Stimulated activated naive CD8-positive, alpha-beta T cell treated with anti-CD3 and anti-CD28 coated beads, Interleukin-15, amount 100 ng/mL, for 72 hours (primary cell): ENCODE data around the gene C10orf67.

Experiments used
- ATAC-seq: fragments of 150-1000 bp; cut with Tn5 transposase; 2 replicates; pipeline ENCODE4 v1.10.0; 2021; ENCODE audit warnings: mild to moderate bottlenecking, moderate library complexity
- DNase-seq, 2 donors: peaks; one replicate each; pipeline ENCODE4 v3.0.0; 2021 to 2022
- H3K27ac Mint-ChIP-seq, 2 donors: one replicate each; pipeline ENCODE4 v1.8.0; 2022; ENCODE audit warnings: mild to moderate bottlenecking in 2 of 2, mixed read lengths in 2 of 2, moderate library complexity in 2 of 2
- H3K27me3 Mint-ChIP-seq: one replicate; pipeline ENCODE4 v1.8.0; 2022; ENCODE audit warnings: mixed read lengths
- H3K4me1 Mint-ChIP-seq: one replicate; pipeline ENCODE4 v1.8.0; 2022; ENCODE audit warnings: mild to moderate bottlenecking, mixed read lengths
- H3K4me3 Mint-ChIP-seq, 2 donors: one replicate each; pipeline ENCODE4 v1.8.0; 2022; ENCODE audit warnings: mild to moderate bottlenecking in 2 of 2, mixed read lengths in 2 of 2, moderate library complexity in 1 of 2
- H3K9me3 Mint-ChIP-seq, 2 donors: one replicate each; pipeline ENCODE4 v1.8.0; 2022; ENCODE audit warnings: mixed read lengths in 2 of 2

C10orf67 gene

DNA sequence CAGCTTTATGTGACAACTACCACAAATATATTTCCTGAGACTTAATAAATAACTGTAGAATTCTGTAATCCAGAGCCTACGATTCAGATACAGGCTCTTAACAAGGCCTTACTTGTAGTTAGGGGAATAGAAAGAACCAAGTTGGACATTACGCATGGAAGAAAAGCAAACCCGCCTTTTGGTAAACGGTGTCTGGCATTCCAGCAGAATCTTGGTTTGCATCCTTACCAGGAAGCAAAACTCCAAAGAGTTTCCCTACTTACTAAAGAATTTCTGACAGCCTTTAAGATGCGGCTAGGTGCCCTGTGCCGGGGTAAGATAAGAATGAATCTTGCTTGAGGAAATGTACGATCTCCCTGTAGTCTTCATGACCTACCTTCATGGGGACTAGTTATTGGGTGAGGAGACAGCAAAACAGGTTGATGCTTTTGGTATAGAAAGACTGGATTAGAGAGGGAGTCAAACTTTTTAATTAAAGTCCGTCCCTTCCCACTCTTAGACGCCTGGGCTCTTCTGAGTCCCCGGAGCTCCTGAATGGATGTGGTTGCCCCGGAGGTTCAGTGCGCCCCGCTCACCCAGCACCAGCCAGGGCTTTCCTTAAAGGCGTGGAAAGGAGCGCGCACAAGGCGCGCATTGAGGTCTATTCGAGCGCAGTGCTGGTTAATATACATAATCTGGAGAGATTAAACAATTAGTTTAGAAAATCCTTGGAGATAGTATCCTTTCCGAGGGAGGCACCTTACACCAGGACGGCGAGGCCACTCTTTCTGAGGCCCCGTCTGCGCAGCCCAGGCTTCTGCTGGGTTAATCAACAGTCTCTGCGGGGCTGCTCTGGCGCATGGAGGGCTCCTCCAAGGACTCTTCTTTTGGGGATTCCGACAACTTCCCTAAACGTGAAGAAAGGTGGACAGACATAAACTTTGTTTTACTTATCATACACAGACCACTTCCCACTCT is 140.9 kb downstream of the C10orf67 start:
- H3K4me3 Mint-ChIP-seq, result no peak overlapping the region
- H3K27me3 Mint-ChIP-seq, result peaks cover 66% of the 10 kb centered on the region
- no peaks in the 10 kb centered on the region for H3K9me3 Mint-ChIP-seq
- ATAC-seq (no peak), DNase-seq (no peak)
- H3K4me1 Mint-ChIP-seq, result peaks cover 7% of the 10 kb centered on the region
- no peak overlapping the region for H3K27ac Mint-ChIP-seq

DNA sequence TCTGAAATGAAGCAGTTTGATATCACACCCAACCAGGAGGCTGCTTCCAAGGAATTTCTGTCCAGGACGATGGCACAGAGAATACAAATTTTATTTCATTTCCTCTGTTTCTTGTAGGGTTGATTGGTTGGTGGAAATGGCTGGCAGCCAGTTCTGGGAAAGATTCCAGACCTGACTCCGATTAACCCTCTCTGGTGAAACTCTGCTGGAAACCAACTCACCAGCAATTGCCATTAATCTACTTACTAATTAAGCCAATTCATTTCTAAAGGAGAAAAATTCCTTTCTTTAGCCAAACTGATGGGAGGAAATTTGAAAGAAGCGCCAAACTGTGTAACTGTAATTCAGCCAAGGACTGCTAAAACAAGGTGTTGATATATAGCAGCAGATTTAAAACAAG is 141.8 kb downstream of the C10orf67 start:
- peaks cover 7% of the 10 kb centered on the region for H3K4me1 Mint-ChIP-seq
- no peak overlapping the region for H3K27ac Mint-ChIP-seq
- DNase-seq (no peak), ATAC-seq (no peak)
- H3K9me3 Mint-ChIP-seq, result no peaks in the 10 kb centered on the region
- peaks cover 73% of the 10 kb centered on the region for H3K27me3 Mint-ChIP-seq
- H3K4me3 Mint-ChIP-seq, result no peak overlapping the region

- no peak overlapping the region for H3K4me3 Mint-ChIP-seq
- ATAC-seq (no peak), DNase-seq (no peak)
- peaks cover 7% of the 10 kb centered on the region for H3K4me1 Mint-ChIP-seq
- H3K27ac Mint-ChIP-seq, result no peak overlapping the region
- peaks cover 82% of the 10 kb centered on the region for H3K27me3 Mint-ChIP-seq
- no peaks in the 10 kb centered on the region for H3K9me3 Mint-ChIP-seq
These were observed 142.8 kb downstream of the C10orf67 start for GRCh38 chr10:23201837-23202236.

DNA sequence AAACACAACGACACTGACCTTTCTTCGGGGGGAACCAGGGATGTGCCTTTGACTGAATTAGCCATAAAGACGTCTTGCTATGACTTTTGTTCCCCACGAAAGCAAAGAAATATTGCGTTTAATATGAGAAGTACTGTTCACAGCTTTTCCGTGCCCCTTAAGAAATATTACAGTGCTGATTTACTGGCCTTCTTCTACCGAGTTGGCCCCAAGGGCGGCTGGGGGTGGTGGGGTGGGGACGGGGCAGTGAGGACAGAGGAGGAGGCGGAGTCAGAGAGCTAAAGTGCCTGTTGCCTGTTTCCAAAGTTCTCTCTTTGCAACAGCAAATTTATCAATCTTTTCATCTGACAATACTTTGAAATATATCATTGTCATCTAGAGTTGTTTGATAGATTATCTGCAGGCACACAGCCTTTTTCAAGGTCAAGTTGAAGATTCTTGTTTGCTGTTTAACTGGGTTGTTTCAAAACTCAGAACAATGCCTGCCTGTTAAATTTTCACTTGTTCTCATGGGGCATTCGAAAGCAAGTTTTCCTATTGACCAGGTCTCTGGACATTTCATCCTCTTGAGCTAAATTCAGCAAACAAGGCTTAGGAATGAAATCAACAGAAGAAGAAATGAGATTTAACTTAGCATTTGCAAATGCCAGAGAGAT is 143.5 kb downstream of the C10orf67 start:
- DNase-seq (no peak), ATAC-seq (no peak)
- Mint-ChIP-seq H3K4me1 (peaks cover 7% of the 10 kb centered on the region), H3K27ac (no peak overlapping the region), H3K27me3 (peaks cover 89% of the 10 kb centered on the region), H3K9me3 (no peaks in the 10 kb centered on the region), H3K4me3 (no peak overlapping the region)

DNA sequence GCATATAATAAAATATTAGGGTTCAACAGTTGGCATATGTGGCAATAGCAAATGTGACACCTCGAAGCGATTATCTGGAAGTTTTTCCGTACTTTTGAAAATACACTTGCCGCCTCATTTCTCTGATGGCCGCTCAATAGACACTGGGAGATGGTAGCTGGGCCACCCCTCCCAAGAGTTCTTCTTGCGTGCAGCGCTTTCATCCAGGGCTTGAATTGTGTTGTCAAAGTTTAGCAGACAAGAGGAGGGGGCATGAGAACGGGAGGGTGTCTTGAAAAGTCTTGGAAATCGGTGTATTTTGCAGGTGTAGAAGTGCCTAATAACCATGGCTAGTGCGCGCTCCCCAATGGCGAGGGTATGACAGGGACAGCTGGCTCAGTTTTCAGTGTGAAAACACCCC is 144.0 kb downstream of the C10orf67 start:
- Mint-ChIP-seq H3K4me3 (no peak overlapping the region), H3K27me3 (peaks cover 95% of the 10 kb centered on the region), H3K9me3 (no peaks in the 10 kb centered on the region), H3K27ac (no peak overlapping the region), H3K4me1 (peaks cover 7% of the 10 kb centered on the region)
- ATAC-seq, result no peak
- DNase-seq, result no peak

DNA sequence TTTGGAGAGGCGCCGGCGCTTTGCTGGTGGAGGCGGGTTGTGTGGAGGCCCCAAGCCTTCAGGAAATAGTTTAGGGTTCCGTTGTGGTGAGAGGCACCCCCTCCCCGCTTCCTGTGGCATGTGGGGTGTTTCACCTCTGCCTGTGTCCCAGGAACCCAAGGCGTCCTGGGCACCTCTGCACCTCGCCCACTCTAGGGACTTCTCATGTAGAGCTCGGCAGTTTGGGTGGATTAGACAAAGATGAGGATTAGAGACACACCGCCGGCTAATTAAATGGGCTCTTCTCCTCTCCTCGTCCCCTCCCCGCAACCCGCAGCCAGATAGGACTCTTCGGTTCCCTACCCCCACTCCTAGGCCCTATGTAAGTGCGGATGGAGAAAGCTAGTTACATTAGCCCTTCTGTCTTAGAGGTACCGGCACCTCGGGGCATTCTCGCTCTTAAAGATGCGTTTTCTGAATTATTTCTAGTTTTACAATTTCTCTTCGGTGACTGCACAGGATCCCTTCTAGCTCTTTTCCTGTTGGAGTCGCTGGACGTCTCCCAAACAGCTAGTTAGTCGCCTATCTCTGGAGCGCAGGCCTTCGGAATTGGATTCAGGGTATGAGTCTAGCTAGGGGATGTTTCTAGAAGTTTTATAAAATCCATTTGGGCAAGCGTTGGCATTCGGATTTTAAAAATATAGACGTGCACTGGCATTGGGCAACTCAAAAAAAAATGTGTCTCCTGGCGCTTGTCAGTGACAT is 144.7 kb downstream of the C10orf67 start:
- Mint-ChIP-seq H3K27ac (no peak overlapping the region), H3K4me1 (peaks cover 7% of the 10 kb centered on the region), H3K9me3 (no peaks in the 10 kb centered on the region), H3K27me3 (peaks cover 99% of the 10 kb centered on the region), H3K4me3 (no peak overlapping the region)
- no peak for DNase-seq
- ATAC-seq, result no peak

GRCh38 chr10:23198940-23199767 is 145.4 kb downstream of the C10orf67 start:
- no peak overlapping the region for H3K4me3 Mint-ChIP-seq
- peaks cover 99% of the 10 kb centered on the region for H3K27me3 Mint-ChIP-seq
- H3K27ac Mint-ChIP-seq, result no peak overlapping the region
- H3K4me1 Mint-ChIP-seq, result peaks cover 7% of the 10 kb centered on the region
- H3K9me3 Mint-ChIP-seq, result no peaks in the 10 kb centered on the region
- DNase-seq, result no peak
- ATAC-seq, result no peak

DNA sequence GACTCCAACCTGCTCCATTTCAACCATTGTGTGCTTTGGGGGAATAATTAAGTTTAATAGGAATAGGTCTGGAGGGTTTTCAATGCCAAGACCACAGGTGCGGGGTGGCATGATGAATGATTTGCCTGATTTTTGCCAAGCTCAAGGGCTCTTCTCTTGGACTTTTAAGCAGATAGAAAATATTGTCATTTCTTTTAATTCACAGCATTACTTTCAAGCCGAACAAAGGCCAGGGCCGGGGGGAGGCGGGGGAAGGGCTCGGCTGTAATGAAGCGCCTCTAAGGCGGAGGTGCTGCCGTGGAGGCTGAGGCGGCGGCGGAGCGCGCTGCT is 146.0 kb downstream of the C10orf67 start:
- H3K4me1 Mint-ChIP-seq, result peaks cover 7% of the 10 kb centered on the region
- H3K27ac Mint-ChIP-seq, result no peak overlapping the region
- DNase-seq (no peak), ATAC-seq (no peak)
- H3K4me3 Mint-ChIP-seq, result no peak overlapping the region
- H3K27me3 Mint-ChIP-seq, result peaks cover 99% of the 10 kb centered on the region
- H3K9me3 Mint-ChIP-seq, result no peaks in the 10 kb centered on the region

DNA sequence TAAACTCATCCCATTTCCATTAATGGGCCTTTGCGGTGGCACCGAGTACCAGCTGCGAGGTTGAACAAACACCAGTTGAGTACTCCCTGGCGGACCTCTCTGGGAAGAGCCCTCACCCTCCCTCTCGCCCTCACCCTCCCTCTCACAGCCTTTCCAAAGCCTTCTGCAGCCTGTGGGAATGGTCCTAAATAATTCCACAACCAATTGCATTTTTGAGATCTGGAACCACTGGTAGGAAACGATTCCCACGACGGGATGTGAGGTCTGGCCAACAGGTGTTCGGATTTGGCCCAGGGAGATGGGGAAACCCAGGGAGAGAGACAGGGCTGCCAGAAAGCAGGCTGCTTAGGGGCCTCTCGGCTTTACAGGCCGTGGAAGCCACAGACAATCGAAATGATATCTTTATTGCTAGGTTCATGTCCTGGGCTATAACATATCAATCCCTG is 147.2 kb downstream of the C10orf67 start:
- peaks cover 10% of the 10 kb centered on the region for H3K4me1 Mint-ChIP-seq
- H3K4me3 Mint-ChIP-seq, result no peak overlapping the region

DNA sequence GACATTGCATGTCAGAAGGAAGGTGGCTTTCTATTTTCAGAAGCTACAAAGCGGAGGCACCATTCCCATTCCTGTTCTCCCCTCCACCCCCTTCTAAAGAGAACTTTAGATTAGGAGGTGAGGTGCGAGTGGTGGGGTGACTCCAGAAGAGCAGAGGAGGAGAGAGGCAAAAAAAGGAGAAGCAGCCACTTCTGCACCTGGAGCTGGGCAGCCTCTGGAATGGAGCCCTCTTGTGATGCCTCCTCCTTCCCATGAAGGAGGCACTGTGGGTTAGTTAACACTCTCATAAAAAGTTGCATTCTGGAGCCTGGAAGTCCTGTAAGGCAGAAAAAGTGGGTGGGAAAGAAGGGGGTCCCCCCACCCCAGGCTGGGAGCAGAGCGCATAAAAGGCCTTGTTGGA is 147.7 kb downstream of the C10orf67 start:
- H3K27me3 Mint-ChIP-seq, result peaks cover 97% of the 10 kb centered on the region
- ATAC-seq (peak; percentile 10), DNase-seq (no peak)
- H3K4me3 Mint-ChIP-seq, result no peak overlapping the region
- peaks cover 13% of the 10 kb centered on the region for H3K4me1 Mint-ChIP-seq
- H3K27ac Mint-ChIP-seq, result no peak overlapping the region
- H3K9me3 Mint-ChIP-seq, result no peaks in the 10 kb centered on the region

More for the DNA sequence above, 147.2 kb downstream of the C10orf67 start:
- H3K27ac Mint-ChIP-seq, result no peak overlapping the region
- ATAC-seq (no peak), DNase-seq (no peak)
- peaks cover 98% of the 10 kb centered on the region for H3K27me3 Mint-ChIP-seq
- H3K9me3 Mint-ChIP-seq, result no peaks in the 10 kb centered on the region

DNA sequence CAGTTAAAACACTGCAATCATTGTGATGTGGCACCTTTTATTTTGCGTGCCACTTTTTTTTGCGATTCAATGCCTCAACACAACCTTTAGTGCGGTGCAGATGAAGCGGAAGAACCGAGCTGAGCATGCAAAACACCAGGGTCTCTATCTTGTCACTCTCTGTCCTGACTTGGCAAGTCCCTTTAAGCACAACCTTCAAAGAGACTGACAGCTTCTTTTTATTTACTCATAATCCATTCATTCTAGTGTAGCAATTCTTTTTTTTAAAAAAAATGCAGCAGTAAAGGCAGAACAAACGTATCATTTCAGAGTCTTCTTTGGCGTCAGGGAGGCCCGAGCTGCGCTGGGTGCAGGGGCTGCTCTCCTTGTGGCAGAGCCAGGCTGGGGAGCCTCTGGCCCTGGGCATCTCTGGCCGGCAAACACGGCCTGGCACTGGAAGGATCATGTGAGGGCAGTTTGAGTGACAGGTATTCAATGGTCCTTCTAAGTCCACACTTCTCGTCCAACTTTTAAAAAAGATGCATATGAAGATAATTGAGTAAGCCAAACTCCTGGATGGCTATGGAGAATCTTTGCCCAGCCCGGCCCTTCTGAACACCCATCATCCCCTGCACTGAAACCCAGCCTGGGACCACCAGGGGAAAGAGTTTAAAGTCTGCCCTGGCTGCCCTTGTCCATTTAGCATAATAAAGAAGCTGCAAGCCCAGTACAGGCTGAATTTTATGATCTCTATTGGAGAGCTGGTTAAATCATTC is 148.6 kb downstream of the C10orf67 start:
- no peak for ATAC-seq
- Mint-ChIP-seq H3K4me1 (peaks cover 21% of the 10 kb centered on the region), H3K9me3 (no peaks in the 10 kb centered on the region), H3K4me3 (peak overlapping the region in 1 of 2 donors; percentile 29), H3K27ac (no peak overlapping the region), H3K27me3 (peaks cover 97% of the 10 kb centered on the region)
- no peak for DNase-seq

DNA sequence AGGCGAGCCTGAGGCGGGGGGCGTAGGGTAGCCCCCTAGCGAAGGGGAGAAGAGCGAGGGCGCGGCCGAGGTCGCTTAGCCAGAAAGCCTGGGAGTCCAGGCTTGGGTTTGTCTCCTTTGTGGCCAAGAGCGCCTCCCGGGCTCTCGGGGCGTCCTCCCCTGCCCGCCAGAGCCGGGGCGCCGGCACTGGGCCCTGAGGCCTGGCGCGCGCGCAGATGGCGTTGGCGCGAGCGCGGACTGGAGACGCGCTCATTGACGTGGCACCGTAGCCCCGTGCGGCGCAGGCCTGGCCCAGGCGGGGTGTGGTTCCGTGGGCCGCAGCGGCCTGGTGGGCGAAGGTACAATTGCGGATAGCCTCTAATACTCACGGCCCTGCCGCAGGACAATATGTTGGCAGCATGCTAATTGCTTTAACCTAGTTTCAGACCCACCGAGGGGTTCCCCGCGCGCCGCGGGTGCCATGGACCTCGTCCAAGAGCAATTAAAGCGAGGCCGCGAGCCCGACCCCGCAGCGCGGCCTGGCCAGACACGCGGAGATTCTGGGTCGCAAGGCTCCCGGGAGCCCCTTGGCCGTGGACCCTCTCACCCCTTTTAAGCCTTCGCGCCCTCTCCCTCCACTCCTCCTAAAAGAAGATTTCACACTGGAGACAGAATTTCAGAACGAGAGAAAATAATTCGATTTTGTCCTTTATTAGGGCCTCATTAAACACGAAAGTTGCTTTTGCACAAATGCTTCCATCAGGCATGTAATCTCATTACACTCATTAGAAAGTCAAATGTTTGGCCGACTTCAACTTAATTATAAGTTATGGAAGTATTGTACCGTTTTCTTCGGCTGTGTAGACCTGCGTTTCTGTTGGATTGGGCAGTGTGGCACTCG is 149.4 kb downstream of the C10orf67 start:
- no peak for ATAC-seq
- Mint-ChIP-seq H3K4me1 (peaks cover 28% of the 10 kb centered on the region), H3K27ac (no peak overlapping the region), H3K27me3 (peaks cover 97% of the 10 kb centered on the region), H3K9me3 (no peaks in the 10 kb centered on the region), H3K4me3 (no peak overlapping the region)
- DNase-seq, result no peak

DNA sequence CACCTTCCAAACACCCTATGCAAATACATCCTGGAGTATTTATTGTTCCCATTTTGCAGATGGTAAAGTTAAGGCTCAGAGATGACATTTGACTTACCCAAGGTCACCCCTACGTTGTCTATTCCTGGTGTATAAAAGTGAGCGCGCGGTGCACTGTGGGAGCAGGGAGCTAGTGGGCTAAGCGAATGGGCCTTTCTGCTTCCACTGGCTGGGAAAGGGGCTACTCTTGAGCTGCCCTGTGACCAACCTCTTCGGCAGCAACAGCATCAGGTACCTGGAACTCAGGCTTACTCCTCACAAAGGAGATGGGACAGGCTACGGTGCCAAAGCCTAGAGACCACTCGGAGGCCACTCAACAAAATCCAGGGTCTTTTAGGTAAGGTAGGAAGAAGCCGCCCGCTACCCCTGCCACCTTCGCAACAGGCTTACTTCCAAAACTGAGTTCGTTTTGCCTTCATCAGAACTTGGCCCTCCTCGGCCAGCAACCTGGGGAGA is 150.1 kb downstream of the C10orf67 start:
- DNase-seq (no peak), ATAC-seq (no peak)
- H3K27ac Mint-ChIP-seq, result no peak overlapping the region
- H3K9me3 Mint-ChIP-seq, result no peaks in the 10 kb centered on the region
- H3K4me3 Mint-ChIP-seq, result no peak overlapping the region
- H3K27me3 Mint-ChIP-seq, result peaks cover 97% of the 10 kb centered on the region
- H3K4me1 Mint-ChIP-seq, result peaks cover 21% of the 10 kb centered on the region
